ENCODE data around the gene PIAS4. TPM values are rescaled to one million over a fixed set of nuclear protein-coding genes. Genes with fewer than 3 reads are reported as not detected.

The PIAS4 gene
- total and polyA plus RNA-seq, 9 of the 15 experiments (the other 6 are each of a cell fraction or from before 2014, with no cell fraction given), result 0.27 to 34.9 (median 14.4) TPM

GRCh38 chr19:4053423-4054324 lies 46.1 kb downstream of the PIAS4 start (continued):
- TF ChIP-seq, protein P1, sequence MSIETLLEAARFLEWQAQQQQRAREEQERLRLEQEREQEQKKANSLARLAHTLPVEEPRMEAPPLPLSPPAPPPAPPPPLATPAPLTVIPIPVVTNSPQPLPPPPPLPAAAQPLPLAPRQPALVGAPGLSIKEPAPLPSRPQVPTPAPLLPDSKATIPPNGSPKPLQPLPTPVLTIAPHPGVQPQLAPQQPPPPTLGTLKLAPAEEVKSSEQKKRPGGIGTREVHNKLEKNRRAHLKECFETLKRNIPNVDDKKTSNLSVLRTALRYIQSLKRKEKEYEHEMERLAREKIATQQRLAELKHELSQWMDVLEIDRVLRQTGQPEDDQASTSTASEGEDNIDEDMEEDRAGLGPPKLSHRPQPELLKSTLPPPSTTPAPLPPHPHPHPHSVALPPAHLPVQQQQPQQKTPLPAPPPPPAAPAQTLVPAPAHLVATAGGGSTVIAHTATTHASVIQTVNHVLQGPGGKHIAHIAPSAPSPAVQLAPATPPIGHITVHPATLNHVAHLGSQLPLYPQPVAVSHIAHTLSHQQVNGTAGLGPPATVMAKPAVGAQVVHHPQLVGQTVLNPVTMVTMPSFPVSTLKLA (conservative IDR thresholded peaks at IDR 0.05), result no peak
- TF ChIP-seq ZNF764 (CRISPR knock-in tag; IDR thresholded peaks at IDR 0.05; ENCODE audit: low read depth) (no peak), POU5F1 (IDR thresholded peaks at IDR 0.05; ENCODE audit: borderline replicate concordance, low read depth, low read length, partially characterized antibody) (no peak), NR1H2 (CRISPR knock-in tag; IDR thresholded peaks at IDR 0.05) (no peak), ZNF3 (CRISPR knock-in tag; IDR thresholded peaks at IDR 0.05) (no peak), MTF1 (CRISPR knock-in tag; IDR thresholded peaks at IDR 0.05; ENCODE audit: borderline replicate concordance) (no peak), FOXP4 (CRISPR knock-in tag; IDR thresholded peaks at IDR 0.05; ENCODE audit: borderline replicate concordance) (no peak), NCOA1 (IDR thresholded peaks at IDR 0.05; ENCODE audit: low read depth) (no peak)
- TF ChIP-seq, protein P2, sequence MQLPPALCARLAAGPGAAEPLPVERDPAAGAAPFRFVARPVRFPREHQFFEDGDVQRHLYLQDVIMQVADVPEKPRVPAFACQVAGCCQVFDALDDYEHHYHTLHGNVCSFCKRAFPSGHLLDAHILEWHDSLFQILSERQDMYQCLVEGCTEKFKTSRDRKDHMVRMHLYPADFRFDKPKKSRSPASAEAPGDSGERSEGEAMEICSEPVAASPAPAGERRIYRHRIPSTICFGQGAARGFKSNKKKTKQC (CRISPR knock-in tag; IDR thresholded peaks at IDR 0.05), result no peak
- TF ChIP-seq, protein P3, sequence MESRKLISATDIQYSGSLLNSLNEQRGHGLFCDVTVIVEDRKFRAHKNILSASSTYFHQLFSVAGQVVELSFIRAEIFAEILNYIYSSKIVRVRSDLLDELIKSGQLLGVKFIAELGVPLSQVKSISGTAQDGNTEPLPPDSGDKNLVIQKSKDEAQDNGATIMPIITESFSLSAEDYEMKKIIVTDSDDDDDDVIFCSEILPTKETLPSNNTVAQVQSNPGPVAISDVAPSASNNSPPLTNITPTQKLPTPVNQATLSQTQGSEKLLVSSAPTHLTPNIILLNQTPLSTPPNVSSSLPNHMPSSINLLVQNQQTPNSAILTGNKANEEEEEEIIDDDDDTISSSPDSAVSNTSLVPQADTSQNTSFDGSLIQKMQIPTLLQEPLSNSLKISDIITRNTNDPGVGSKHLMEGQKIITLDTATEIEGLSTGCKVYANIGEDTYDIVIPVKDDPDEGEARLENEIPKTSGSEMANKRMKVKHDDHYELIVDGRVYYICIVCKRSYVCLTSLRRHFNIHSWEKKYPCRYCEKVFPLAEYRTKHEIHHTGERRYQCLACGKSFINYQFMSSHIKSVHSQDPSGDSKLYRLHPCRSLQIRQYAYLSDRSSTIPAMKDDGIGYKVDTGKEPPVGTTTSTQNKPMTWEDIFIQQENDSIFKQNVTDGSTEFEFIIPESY (CRISPR knock-in tag; IDR thresholded peaks at IDR 0.05), result peak; percentile 96
- TF ChIP-seq, protein P4, sequence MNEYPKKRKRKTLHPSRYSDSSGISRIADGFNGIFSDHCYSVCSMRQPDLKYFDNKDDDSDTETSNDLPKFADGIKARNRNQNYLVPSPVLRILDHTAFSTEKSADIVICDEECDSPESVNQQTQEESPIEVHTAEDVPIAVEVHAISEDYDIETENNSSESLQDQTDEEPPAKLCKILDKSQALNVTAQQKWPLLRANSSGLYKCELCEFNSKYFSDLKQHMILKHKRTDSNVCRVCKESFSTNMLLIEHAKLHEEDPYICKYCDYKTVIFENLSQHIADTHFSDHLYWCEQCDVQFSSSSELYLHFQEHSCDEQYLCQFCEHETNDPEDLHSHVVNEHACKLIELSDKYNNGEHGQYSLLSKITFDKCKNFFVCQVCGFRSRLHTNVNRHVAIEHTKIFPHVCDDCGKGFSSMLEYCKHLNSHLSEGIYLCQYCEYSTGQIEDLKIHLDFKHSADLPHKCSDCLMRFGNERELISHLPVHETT (CRISPR knock-in tag; conservative IDR thresholded peaks at IDR 0.05 in 1 of 2, IDR thresholded peaks at IDR 0.05 in 1 of 2), result no peak
- TF ChIP-seq, protein P5, sequence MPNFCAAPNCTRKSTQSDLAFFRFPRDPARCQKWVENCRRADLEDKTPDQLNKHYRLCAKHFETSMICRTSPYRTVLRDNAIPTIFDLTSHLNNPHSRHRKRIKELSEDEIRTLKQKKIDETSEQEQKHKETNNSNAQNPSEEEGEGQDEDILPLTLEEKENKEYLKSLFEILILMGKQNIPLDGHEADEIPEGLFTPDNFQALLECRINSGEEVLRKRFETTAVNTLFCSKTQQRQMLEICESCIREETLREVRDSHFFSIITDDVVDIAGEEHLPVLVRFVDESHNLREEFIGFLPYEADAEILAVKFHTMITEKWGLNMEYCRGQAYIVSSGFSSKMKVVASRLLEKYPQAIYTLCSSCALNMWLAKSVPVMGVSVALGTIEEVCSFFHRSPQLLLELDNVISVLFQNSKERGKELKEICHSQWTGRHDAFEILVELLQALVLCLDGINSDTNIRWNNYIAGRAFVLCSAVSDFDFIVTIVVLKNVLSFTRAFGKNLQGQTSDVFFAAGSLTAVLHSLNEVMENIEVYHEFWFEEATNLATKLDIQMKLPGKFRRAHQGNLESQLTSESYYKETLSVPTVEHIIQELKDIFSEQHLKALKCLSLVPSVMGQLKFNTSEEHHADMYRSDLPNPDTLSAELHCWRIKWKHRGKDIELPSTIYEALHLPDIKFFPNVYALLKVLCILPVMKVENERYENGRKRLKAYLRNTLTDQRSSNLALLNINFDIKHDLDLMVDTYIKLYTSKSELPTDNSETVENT (CRISPR knock-in tag; IDR thresholded peaks at IDR 0.05), result no peak
